Measurements from ENCODE around the gene BLOC1S4.

GRCh38 chr4:6699903-6700302 is 16.1 kb upstream of the BLOC1S4 start:
- TF ChIP-seq EZH2phosphoT487 (IDR thresholded peaks at IDR 0.05; ENCODE audit: borderline replicate concordance), result no peak
- no peak for TF ChIP-seq EZH2 (IDR thresholded peaks at IDR 0.05)
